NCI-H510A treated with DMSO at 0.1 percent for 48 hours (cell line): ENCODE data around the gene NIPAL3.
"Not testable (repeated sequence)": the region's sequence is repeated elsewhere in the genome, so short reads cannot be mapped to it uniquely, and the experiment has no call there.

Source experiments
- DNase-seq: peaks from one replicate; lab custom pipeline; 2025; lab: John Stamatoyannopoulos, UW

NIPAL3 gene

DNA sequence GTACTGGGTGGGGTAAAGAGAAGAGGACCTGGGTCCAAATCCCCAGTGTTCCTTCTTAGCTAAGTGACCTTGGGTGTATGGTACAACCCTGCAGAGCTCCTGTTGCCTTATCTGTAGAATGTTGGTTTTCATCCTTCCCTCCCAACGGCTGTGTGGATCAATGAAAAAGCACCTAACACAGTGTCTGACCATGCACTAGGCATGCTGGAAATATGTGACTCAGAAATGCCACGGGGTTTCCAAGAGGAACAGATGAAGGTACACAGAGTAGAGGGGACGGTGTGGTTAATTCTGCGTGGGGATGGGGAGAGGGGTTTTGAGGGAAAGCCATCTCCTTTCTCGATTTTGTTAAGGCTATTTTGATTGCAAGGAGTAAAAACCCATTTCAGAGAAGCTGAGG is 8.6 kb downstream of the NIPAL3 start:
- DNase-seq = no peak

DNA sequence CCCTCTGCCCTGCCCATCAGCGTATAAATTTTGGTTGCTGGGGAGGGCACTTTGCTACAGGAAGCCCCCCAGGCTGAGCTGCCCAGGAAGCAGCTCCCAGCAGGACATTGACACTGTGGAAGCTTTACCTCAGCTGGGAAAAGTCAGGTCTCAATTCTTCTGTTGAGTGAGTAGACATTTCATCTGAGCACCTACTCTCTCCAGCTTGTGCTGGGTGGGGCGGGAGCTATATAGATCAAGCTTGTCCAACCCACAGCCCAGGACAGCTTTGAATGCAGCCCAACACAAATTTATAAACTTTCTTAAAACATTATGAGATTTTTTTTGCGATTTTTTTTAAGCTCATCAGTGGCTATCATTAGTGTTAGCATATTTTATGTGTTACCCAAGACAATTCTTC is 9.4 kb downstream of the NIPAL3 start:
- no peak for DNase-seq

DNA sequence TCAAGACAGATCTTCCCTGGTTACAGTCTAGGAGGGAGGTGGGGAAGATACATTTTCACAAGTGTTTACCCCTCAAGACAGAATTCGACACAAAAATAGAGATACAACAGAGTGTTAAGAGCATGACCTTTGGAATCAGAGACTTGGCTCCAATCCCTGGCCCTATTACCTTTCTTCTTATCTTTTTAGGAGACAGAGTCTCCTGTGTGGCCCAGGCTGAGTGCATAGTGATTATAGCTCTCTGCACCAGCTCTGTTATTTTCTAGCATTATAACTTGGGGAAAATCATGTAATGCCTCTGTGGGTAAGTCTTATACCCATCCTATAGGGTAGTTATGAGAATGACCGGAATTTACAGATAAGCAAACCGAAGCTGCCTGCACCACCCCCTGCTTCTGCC is 9.8 kb downstream of the NIPAL3 start:
- no peak for DNase-seq

DNA sequence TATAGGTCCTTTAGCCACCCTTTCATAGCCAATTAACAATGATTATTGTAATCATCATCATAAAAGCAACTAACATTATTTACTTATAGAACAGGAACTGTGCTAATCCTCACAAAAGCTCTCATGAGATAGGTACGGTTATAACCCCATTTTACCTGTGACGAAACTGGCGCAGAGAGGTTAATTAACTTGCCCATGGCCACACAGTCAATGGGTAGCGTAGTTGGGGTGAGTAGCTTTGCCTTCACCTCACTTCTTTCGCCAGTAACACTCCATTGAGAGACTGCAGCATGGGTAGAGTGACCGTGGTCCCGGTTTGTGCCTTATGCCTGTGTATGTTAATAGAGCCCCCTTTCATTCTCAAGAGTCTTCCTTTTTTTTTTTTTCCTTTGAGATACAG is 10.3 kb downstream of the NIPAL3 start:
- DNase-seq = no peak

DNA sequence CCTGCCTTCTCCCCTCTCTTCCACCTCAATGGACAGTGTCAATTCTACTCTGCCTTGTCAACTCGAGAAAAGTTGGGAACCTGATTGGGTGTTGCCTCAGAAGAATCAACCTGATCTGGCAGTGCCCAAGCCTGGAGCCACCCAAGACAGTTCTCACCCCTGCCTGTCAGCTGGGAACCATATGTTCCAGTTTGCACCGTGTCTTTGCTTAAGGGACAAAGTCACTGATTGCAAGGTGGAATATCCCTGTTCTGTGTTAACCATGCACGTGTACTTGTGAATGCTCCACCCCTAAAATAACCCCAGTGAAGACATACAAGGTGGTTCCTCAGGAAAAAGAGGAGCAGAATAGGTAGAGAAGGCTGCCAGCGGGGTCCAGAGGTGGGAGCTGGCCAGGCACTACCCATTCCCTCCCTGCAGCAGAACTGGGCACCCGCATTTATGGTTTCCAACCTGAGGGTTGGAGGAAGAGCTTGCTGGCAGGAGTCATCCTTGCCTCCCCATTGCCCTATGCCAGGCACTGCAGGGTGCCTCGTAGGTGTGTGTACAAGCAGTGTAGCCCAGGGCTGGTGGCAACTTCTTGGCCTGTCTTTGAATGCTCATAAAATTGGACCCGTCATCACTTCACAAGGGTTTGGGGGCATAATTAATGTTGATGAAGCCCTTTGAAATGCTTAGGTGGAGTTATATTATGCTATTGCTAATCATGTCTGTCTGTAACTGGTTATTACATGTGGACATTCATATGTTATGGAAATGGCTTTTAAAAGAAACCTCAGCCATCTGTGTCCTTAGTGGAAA is 11.3 kb downstream of the NIPAL3 start:
- no peak for DNase-seq

DNA sequence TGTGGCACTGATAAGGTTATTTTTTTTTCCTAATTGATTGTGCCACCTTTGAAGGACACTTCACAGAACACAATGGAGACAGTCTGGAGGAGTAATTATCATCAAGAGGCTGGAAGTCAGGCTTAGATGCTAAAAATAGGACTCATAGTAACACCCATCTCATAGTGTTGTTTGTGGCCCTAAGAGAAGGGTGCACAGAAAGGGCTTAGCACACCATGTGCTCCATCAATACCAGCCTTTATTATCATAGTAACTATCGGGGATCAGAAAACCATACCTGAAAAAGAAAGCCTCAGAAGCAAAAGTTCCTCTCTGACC is 11.9 kb downstream of the NIPAL3 start:
- peak; percentile 8 for DNase-seq

DNA sequence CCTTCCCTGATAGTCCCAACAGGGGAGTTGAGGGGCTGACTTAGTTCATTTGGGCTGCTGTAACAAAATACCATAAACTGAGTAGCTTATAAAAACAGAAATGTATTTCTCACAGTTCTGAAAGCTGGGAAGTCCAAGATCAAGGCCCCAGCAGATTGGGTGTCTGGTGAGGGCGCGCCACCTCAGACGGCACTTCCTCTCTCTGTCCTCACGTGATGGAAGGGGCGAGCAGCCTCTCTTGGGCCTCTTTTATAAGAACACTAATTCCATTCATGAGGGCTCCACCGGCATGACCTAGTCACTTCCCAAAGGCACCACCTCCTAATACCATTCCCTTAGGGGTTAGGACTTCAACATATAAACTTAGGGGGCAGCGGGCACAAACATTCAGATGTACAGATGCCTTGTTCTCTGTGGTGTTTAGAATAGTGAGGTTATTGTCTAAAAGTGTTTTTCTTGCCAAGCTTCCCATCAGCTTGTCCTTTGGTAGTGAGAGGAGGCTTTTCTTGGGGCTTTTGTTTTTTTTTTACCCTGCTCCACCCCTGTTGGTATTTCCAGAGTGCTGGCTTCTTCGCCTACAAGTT is 20.3 kb downstream of the NIPAL3 start:
- no peak for DNase-seq

DNA sequence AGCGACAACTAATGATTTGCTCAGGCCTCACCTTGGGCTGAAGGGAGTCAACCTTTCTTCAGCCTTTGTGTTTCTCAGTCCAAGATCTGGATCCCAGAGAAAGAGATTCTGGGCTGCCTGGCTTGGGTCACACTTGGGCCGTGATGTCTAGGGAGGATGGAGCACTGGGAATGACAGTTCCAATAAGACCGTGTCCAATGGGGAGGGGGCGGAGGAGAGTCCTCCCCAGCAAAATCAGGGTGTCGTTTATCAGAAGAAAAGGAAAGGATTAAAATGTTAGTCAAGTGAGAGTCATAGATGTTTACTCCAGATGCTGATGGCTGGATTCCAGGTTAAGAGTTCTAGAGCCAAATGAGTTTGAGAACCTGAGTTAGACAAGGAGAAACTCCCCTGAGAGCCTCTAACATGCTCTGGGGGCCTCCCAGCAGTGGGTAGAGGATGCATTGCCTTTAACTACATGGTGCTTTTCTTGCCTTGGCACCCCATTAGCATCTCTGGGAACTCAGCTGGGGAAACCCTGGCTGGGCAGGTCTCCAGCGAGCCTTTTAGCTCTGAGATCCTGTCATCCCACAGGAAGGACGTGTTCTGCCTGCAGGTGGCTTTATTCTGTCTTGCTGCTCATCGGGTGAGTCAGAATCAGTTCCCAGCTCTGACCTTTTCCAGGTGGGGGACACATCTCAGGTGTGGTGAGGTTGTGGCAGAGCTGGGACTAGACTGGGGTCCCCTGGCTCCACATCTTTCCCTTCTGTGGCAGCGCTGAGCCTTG is 22.2 kb downstream of the NIPAL3 start:
- no peak for DNase-seq

DNA sequence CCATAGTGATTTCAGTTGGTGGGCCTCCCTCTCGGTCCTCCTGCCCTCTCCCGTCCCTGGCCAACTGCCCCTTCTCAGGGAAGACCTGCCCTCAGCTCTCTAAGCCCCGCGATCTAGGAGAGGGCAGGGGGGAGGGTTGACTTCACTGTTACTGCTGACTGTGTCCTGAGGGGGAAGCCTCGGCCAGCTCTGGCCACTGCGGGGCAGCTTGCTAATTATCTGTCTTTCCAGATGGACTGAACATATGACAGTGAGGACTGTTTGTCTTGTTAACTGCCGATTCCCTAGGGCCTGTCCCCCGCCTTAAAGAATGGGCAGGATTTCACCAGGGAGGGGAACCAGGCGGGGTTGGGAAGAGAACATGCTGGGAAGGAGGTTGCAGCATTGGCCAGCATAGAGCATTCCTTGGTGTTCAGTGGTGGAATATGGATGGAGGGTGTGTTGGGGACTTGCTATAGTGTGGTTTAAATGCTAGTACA is 22.9 kb downstream of the NIPAL3 start:
- no peak for DNase-seq

DNA sequence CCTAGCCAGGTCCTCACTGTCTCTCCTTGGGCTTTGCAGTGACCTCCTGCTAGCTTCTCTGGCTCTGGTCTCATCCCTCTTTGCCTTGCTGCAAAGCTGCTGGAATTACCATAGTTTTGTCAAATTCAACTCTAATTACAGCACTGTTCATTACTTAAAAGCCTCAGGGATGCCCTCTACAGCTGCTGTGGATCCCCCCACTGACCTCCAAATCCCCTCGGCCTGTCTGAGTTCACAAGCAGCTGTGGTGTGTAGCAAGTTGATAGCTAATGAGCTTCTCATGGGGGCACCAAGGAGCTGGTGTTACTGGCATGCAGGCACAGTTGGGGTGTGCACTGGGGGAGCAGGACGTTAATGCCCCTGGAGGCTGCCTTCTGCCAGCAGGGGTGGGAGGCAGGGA is 24.8 kb downstream of the NIPAL3 start:
- no peak for DNase-seq

DNA sequence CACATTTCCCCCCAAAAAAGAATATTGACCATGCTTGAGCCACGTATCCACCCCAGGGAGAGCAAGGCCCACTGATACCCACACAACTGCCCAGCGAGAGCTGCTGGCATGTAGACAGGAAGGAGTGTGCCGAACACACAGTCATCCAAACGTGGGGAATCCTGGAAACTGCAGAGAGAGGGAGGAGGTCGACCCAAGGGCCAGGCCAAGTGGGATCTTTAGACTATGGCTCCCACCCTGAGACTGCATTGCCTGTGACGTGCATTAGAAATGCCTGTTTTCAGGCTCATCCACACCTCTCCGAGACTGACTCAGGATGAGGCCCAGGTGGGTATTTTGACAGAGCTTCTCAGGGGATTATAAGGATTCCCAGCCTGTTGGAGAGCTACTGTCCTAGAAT is 25.9 kb downstream of the NIPAL3 start:
- DNase-seq = no peak

DNA sequence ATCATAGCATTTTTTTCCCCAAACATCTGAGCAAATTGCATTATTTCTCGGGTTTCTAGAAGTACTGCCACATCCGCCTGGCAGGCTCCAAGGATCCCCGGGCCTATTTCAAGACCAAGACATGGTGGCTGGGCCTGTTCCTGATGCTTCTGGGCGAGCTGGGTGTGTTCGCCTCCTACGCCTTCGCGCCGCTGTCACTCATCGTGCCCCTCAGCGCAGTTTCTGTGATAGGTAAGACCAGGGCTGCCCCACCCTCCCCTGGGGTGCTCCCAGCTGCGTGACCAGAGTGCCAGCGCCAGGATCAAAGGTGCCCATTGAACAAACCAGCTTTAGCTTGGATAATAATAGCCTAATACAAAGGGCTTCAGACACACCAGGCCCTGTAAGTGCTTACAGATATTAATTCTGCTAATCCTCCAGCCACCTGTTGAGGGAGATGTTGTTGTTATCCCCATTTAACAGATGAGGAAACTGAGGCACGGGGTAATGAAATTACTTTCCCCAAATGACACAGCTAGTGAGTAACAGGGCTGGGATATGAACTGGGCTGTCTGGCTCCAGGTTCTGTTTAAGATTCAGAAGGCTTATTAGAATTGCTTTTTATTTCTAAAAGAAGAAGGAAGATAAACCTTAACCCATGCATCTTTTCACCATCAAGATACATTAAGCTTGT is 26.5 kb downstream of the NIPAL3 start:
- no peak for DNase-seq

DNA sequence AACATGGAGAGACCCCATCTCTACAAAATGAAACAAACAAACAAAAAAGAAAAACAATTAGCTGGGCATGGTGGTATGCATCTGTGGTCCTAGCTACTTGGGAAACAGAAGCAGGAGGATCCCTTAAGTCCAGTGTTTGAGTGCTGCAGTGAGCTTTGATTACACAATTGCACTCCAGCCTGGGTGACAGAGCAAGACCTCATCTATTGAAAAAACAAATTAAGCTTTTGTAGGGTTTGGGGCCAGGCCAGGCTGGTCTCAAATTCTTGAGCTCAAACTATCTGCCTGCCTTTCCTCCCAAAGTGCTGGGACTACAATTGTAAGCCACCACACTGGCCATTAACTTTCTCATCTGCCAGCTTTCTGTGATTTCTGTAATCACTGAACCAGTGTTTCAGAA is 27.2 kb downstream of the NIPAL3 start:
- no peak for DNase-seq

DNA sequence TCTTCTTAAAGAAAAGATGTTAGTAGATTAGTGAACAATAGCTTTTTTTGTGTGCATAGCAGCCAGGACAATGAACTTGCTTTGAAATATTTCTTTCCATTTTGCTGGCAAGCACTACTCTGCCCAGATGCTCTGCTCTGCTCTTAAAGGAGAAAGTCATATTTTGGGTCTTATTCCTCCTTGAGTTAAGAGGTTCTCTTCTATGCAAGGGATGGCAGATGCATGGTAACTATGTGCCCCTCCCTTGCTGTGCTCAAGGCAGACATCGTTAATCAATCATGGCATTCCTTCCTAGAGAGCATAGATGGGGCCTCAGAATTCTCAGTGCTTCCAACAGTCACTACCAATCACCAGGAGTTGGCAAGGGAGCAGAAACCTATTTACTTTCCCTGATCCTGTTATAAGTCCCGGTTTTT is 27.6 kb downstream of the NIPAL3 start:
- DNase-seq = no peak

DNA sequence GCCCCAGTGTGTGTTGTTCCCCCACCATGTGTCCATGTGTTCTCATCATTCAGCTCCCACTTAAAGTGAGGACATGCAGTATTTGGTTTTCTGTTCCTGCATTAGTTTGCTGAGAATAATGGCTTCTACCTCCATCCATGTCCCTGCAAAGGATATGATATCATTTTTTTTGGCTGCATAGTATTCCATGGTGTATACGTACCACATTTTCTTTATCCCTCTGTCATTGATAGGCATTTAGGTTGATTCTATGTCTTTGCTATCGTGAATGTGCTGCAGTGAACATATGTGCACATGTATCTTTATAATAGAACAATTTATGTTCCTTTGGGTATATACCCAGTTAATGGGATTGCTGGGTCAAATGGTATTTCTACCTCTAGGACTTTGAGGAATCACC is 30.8 kb downstream of the NIPAL3 start:
- not testable (repeated sequence) for DNase-seq

DNA sequence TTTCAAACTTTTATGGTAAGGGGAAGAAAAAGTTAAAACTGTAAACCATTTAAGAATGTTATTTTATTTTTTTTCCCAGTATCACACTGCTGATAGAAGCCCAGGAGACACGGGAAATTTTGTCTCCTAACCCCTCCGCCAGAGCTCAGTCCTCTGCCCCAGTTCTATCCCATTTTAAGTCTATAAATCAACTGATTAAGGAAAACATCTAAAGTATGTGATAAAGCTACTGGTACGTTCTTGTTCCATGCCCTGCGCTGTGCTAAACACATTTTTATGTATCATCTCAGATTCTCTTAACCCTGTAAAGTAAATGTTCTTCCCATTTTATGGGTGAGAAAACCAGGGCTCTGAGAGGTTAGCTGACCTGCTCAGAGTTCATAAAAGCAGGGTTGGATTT is 34.7 kb downstream of the NIPAL3 start:
- no peak for DNase-seq

DNA sequence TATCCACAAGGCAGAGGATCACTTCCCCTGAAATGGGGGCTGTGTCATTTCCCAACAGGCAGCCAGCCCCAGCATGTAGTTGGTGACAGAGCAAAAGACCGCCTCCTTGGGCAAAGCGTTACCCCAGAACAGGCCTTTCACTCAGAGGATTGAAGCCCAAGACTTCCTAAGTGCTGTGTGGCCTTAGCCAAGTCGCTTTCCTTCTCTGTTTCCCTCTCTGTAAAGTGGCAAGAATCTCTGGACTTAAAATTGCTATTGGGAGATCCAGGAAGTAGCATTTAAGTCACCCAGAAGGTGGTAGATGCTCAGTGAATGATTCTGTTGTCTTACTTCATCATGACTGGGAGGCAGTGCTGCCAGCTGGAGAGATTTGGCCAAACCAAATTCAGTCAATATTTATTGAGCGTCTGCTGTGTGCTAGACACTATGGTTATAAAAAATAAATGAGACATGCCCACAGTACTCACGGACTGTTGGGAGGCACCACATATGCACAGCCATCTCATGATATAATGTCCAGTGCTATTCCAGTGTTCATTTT is 35.3 kb downstream of the NIPAL3 start:
- DNase-seq = no peak

DNA sequence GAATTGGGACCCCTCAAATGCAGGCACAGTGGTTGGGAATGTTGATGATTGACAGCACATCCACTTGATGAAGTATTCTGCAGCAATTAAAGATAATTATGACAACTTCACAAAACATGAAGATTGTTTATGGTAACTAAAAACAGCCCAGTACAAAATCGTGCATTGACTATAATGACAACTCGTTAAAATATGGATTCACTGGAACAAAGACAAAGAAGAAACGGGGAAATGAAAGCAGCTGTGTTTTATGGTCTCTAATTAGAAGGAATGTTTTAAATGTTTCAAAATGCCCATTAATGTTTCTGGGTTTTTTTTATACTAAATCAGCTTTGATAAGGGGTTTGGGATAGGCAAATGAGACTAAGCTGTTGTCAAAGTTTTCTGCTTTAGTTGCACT is 36.1 kb downstream of the NIPAL3 start:
- DNase-seq = no peak

DNA sequence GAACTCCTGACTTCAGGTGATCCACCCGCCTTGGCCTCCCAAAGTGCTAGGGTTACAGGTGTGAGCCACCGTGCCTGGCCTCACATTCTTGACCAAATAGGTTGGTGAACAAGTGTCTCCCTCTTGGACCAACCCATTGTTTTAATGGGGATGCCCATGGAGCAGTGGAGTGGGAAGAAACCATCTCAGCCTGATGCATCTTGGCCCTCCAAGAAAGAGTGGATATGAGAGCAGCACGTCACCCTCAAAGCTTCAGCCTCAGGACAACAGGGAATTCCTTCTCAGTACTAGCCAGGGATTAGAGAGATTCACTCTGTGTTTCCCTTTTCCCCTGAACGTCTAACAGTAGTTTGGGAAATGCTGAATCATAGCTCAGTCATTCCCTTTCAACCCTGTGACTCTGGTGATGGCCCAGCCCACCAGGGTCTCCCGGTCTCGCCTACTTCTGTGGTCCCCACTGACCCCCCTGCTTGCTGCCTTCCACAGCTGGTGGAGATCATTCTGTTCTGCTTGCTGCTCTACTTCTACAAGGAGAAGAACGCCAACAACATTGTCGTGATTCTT is 37.4 kb downstream of the NIPAL3 start:
- DNase-seq = no peak

DNA sequence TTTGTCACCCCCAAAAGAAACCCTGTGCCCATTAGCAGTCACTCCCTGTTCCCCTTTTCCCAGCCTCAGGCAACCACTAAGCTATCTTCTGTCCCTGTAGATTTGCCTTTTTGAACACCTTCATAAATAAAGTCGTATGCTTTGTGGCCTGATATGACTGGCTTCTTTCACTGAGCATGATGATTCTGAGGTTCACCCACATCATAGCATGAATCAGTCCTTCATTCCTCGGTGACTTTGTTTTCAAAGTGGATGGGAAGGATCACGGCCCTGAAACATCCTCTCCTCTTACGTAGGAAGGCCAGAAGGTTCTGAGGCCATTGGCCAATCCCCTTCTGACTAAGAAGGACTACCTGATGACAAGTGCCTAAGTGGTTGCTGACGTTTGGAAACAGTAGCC is 39.1 kb downstream of the NIPAL3 start:
- DNase-seq = no peak

DNA sequence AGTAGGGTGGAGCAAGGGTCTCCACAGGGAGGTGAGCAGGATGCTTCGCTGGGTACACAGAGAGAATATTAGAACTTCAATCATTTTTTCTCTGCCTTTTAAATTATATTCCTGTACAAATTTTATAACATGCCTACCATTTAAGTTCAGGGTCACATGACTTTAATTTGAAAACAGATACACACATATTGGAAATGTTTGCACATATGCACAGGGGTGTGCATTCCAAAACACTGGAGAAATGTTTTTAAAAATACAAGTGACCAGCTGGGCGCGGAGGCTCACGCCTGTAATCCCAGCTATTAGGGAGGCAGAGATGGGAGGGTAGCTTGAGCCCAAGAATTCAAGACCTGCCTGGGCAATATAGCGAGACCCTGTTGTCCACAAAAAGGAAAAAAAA is 39.7 kb downstream of the NIPAL3 start:
- DNase-seq = no peak

DNA sequence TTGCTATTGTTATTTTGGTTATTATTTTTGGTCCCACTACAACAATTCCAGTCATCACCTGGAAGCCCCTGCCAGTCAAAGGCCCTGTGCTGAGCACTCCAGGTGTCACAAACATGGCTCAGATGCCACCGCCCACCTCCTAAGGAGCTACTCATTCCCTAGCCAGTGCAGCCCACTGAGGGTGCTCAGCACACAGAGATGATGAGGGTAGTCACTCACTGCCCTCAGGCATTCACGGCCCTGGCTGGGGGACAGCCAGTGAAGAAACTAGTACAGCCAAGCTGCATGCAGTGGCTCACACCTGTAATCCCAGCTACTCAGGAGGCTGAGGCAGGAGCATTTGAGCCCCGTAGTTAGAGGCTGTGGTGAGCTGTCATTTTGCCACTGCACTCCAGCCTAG is 42.3 kb downstream of the NIPAL3 start:
- no peak for DNase-seq
